A549 (cell line): ENCODE results near the gene CRIP2. TPM values are rescaled to one million over a fixed set of nuclear protein-coding genes. Genes with fewer than 3 reads are reported as not detected.

ENCODE experiments used
- ATAC-seq, 2 experiments: fragments of 200-7000 bp in 1 of 2; fragments of >200 bp in 1 of 2; cut with Nextera tagmentation in 1 of 2; cut with Tn5 transposase in 1 of 2; 3 replicates each; pipeline versions ENCODE4 v1.8.0 to v1.9.1; 2018 to 2020; ENCODE audit warnings: mild to moderate bottlenecking in 1 of 2, moderate library complexity in 1 of 2
- CTCF ChIA-PET: fragments of 300-600 bp; sonication (Branson Sonifier 250); formaldehyde crosslinking; extraction: SDS; loops from one replicate; lab custom pipeline; 2021; ENCODE audit warnings: antibody characterized with exemption, inconsistent platforms; lab: Yijun Ruan, JAX
- POLR2A ChIA-PET: fragments of 350-600 bp; formaldehyde crosslinking; extraction: SDS; loops from one replicate; lab custom pipeline; 2021; ENCODE audit warnings: antibody characterized with exemption, inconsistent platforms; lab: Yijun Ruan, JAX
- DNase-seq, 2 experiments: peaks; one replicate each; pipeline versions ENCODE4 v3.0.0 to v3.0.0-alpha.2; 2011 to 2016; ENCODE audit warnings: low read depth in 1 of 2, low spot score in 1 of 2
- FAIRE-seq: peaks from 2 replicates; lab custom pipeline; 2011; peaks lifted over from hg19 to GRCh38; lab: Jason Lieb, UNC
- H3K27ac ChIP-seq, 2 experiments: fragments of >200 bp; sonication (Bioruptor Twin); formaldehyde crosslinking; 3 replicates each; pipeline ENCODE4 v1.5.1; 2016 to 2017
- H3K4me1 ChIP-seq: fragments of >200 bp; sonication (Bioruptor Twin); formaldehyde crosslinking; 3 replicates; pipeline ENCODE4 v1.6.1; 2016
- H3K4me2 ChIP-seq: fragments of >200 bp; sonication (Bioruptor Twin); formaldehyde crosslinking; 3 replicates; pipeline ENCODE4 v1.6.1; 2016
- H3K4me3 ChIP-seq: fragments of >200 bp; sonication (Bioruptor Twin); formaldehyde crosslinking; 3 replicates; pipeline ENCODE4 v1.5.1; 2016
- H3K9me3 ChIP-seq: fragments of >200 bp; sonication (Bioruptor Twin); formaldehyde crosslinking; 3 replicates; pipeline ENCODE4 v1.6.1; 2016
- CBX2 ChIP-seq: fragments of 200-600 bp; sonication (generic); IDR thresholded peaks from 2 replicates; pipeline ENCODE4 v1.6.1; 2016; ENCODE audit warnings: low read depth, mild to moderate bottlenecking, borderline replicate concordance
- CEBPB ChIP-seq, 2 experiments: fragments of >200 bp in 1 of 2; sonication (Bioruptor Twin) in 1 of 2; formaldehyde crosslinking in 1 of 2; IDR thresholded peaks; 2 replicates each; pipeline ENCODE4 v1.6.1; 2012 to 2016
- CHD2 ChIP-seq: fragments of 150-350 bp; IDR thresholded peaks from 2 replicates; pipeline ENCODE4 v1.6.1; 2014; ENCODE audit warnings: low read length; ENCODE audit not compliant: partially characterized antibody
- FOSL2 ChIP-seq, 2 experiments: fragments of 450-650 bp in 1 of 2; fragments of >200 bp in 1 of 2; sonication (Bioruptor Twin) in 1 of 2; formaldehyde crosslinking; IDR thresholded peaks; 2 replicates each; pipeline versions ENCODE4 v1.5.0 to v1.6.1; 2016 to 2020; ENCODE audit warnings: mild to moderate bottlenecking in 1 of 2, moderate library complexity in 1 of 2
- HDAC2 ChIP-seq: fragments of 200-600 bp; sonication (generic); IDR thresholded peaks from 2 replicates; pipeline ENCODE4 v1.6.1; 2016
- HOXA7 ChIP-seq: fragments of 250-450 bp; sonication (Bioruptor Pico); IDR thresholded peaks from 2 replicates; pipeline ENCODE4 v1.5.0; 2020; ENCODE audit warnings: mild to moderate bottlenecking, moderate library complexity
- HOXB13 ChIP-seq: fragments of 250-450 bp; sonication (Bioruptor Pico); IDR thresholded peaks from 2 replicates; pipeline ENCODE4 v1.5.0; 2020; ENCODE audit warnings: low read depth, mild to moderate bottlenecking, moderate library complexity
- NPAS2 ChIP-seq: fragments of 250-450 bp; sonication (Bioruptor Pico); IDR thresholded peaks from 2 replicates; pipeline ENCODE4 v1.8.0; 2022; ENCODE audit warnings: mild to moderate bottlenecking, moderate library complexity, borderline replicate concordance
- NR3C1 ChIP-seq: fragments of >200 bp; sonication (Bioruptor Twin); formaldehyde crosslinking; IDR thresholded peaks from 3 replicates; pipeline ENCODE4 v1.6.1; 2017
- PHF8 ChIP-seq: fragments of 200-600 bp; sonication (generic); IDR thresholded peaks from 2 replicates; pipeline ENCODE4 v1.6.1; 2016; ENCODE audit warnings: low read depth, mild to moderate bottlenecking, antibody characterized with exemption, moderate library complexity, borderline replicate concordance
- POLR2AphosphoS2 ChIP-seq: conservative IDR thresholded peaks from 2 replicates; pipeline ENCODE4 v1.6.1; 2012; ENCODE audit warnings: low read length, improper control_type of control experiment, inconsistent platforms
- RFX5 ChIP-seq: fragments of 450-650 bp; IDR thresholded peaks from 2 replicates; pipeline ENCODE4 v1.7.1; 2014; ENCODE audit warnings: antibody characterized with exemption, mild to moderate bottlenecking, moderate library complexity
- RNF2 ChIP-seq: fragments of 200-600 bp; sonication (generic); IDR thresholded peaks from 2 replicates; pipeline ENCODE4 v1.6.1; 2016; ENCODE audit warnings: low read depth, mild to moderate bottlenecking, antibody characterized with exemption, moderate library complexity, borderline replicate concordance
- USF2 ChIP-seq: fragments of 450-650 bp; IDR thresholded peaks from 2 replicates; pipeline ENCODE4 v1.6.1; 2014; ENCODE audit warnings: antibody characterized with exemption
- ZFP36 ChIP-seq: fragments of 450-650 bp; IDR thresholded peaks from 2 replicates; pipeline ENCODE4 v1.6.1; 2014; ENCODE audit warnings: borderline replicate concordance; ENCODE audit not compliant: partially characterized antibody
- WGBS: methylation state at CpG from one replicate; pipeline ENCODE4 v1.1.6; 2017; ENCODE audit errors: missing lambda C conversion rate; 5-methylcytosine and 5-hydroxymethylcytosine counted together
- polyA plus RNA-seq, 4 experiments: library from polyadenylated mRNA; depleted of rRNA in 3 of 4; stranded (reverse); fragments of >200 nt; fragmentation: RNase III in 1 of 4; extraction: RNeasy Plus Mini Kit Qiagen cat#74134 plus additional on column Dnase treatment in 1 of 4; gene quantifications; 2 replicates in 3 of 4; 3 replicates in 1 of 4; pipeline ENCODE4 v1.2.3, GENCODE V29; 2011 to 2017
- TF ChIP-seq, protein P1 (sequence below): fragments of 150-350 bp; IDR thresholded peaks from 2 replicates; pipeline ENCODE4 v1.6.1; 2014; ENCODE audit warnings: low read depth, mild to moderate bottlenecking, low read length
- TF ChIP-seq, protein P2 (sequence below): fragments of >200 bp; sonication (Bioruptor Twin); formaldehyde crosslinking; IDR thresholded peaks from 3 replicates; pipeline ENCODE4 v1.6.1; 2016
- TF ChIP-seq, protein P3 (sequence below): IDR thresholded peaks from 2 replicates; pipeline ENCODE4 v1.6.1; 2012; ENCODE audit warnings: low read depth, borderline replicate concordance

The CRIP2 gene
- polyA plus RNA-seq, 2 of the 4 experiments (the other 2 are of a cell fraction): 41.0 to 67.3 TPM

GRCh38 chr14:105517096-105517495, 42.5 kb downstream of the CRIP2 start (continued):
- TF ChIP-seq, protein P1, sequence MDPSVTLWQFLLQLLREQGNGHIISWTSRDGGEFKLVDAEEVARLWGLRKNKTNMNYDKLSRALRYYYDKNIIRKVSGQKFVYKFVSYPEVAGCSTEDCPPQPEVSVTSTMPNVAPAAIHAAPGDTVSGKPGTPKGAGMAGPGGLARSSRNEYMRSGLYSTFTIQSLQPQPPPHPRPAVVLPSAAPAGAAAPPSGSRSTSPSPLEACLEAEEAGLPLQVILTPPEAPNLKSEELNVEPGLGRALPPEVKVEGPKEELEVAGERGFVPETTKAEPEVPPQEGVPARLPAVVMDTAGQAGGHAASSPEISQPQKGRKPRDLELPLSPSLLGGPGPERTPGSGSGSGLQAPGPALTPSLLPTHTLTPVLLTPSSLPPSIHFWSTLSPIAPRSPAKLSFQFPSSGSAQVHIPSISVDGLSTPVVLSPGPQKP: no peak
- TF ChIP-seq, protein P2, sequence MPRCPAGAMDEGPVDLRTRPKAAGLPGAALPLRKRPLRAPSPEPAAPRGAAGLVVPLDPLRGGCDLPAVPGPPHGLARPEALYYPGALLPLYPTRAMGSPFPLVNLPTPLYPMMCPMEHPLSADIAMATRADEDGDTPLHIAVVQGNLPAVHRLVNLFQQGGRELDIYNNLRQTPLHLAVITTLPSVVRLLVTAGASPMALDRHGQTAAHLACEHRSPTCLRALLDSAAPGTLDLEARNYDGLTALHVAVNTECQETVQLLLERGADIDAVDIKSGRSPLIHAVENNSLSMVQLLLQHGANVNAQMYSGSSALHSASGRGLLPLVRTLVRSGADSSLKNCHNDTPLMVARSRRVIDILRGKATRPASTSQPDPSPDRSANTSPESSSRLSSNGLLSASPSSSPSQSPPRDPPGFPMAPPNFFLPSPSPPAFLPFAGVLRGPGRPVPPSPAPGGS: no peak
- TF ChIP-seq POLR2AphosphoS2: no peak

- FAIRE-seq: no peak
- no peak overlapping the region for H3K4me3 ChIP-seq
- ATAC-seq: no peak
- CTCF ChIA-PET: interaction anchor here (0.6 to 2.2 kb wide), 5 partner anchors 8 to 319 kb away, joined by 3 to 9 read pairs (median 3); no protein-coding TSS in a partner anchor
- H3K9me3 ChIP-seq: no peaks in the 10 kb centered on the region
- no peak for DNase-seq
- 49% methylated on average over 14 of the region's 14 CpGs for WGBS
- H3K4me2 ChIP-seq: no peak overlapping the region
- H3K4me1 ChIP-seq: no peaks in the 10 kb centered on the region
- H3K27ac ChIP-seq: no peak overlapping the region
- TF ChIP-seq NPAS2 (CRISPR knock-in tag) (no peak), HOXA7 (CRISPR knock-in tag) (no peak), HOXB13 (no peak), HDAC2 (no peak), USF2 (no peak), NR3C1 (no peak), ZFP36 (no peak), CBX2 (no peak), RFX5 (no peak), FOSL2 (IDR thresholded peaks at IDR 0.05) (no peak), FOSL2 (CRISPR knock-in tag; IDR thresholded peaks at IDR 0.05) (no peak), PHF8 (no peak), CEBPB (IDR thresholded peaks at IDR 0.05) (no peak), CHD2 (no peak), RNF2 (no peak)
- TF ChIP-seq, protein P3, sequence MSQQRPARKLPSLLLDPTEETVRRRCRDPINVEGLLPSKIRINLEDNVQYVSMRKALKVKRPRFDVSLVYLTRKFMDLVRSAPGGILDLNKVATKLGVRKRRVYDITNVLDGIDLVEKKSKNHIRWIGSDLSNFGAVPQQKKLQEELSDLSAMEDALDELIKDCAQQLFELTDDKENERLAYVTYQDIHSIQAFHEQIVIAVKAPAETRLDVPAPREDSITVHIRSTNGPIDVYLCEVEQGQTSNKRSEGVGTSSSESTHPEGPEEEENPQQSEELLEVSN: no peak
- TF ChIP-seq, protein P2: no peak
- TF ChIP-seq, protein P1: no peak
- POLR2A ChIA-PET: no interaction called here
These were observed 45.5 kb downstream of the CRIP2 start for GRCh38 chr14:105519946-105520698.
